Measurements from ENCODE around the gene RBM45.
A peak's percentile ranks its signal among the peaks of the same experiment; 100 is the strongest.
"Not testable (repeated sequence)": the region's sequence is repeated elsewhere in the genome, so short reads cannot be mapped to it uniquely, and the experiment has no call there.

Gene RBM45, protein sequence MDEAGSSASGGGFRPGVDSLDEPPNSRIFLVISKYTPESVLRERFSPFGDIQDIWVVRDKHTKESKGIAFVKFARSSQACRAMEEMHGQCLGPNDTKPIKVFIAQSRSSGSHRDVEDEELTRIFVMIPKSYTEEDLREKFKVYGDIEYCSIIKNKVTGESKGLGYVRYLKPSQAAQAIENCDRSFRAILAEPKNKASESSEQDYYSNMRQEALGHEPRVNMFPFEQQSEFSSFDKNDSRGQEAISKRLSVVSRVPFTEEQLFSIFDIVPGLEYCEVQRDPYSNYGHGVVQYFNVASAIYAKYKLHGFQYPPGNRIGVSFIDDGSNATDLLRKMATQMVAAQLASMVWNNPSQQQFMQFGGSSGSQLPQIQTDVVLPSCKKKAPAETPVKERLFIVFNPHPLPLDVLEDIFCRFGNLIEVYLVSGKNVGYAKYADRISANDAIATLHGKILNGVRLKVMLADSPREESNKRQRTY

DNA sequence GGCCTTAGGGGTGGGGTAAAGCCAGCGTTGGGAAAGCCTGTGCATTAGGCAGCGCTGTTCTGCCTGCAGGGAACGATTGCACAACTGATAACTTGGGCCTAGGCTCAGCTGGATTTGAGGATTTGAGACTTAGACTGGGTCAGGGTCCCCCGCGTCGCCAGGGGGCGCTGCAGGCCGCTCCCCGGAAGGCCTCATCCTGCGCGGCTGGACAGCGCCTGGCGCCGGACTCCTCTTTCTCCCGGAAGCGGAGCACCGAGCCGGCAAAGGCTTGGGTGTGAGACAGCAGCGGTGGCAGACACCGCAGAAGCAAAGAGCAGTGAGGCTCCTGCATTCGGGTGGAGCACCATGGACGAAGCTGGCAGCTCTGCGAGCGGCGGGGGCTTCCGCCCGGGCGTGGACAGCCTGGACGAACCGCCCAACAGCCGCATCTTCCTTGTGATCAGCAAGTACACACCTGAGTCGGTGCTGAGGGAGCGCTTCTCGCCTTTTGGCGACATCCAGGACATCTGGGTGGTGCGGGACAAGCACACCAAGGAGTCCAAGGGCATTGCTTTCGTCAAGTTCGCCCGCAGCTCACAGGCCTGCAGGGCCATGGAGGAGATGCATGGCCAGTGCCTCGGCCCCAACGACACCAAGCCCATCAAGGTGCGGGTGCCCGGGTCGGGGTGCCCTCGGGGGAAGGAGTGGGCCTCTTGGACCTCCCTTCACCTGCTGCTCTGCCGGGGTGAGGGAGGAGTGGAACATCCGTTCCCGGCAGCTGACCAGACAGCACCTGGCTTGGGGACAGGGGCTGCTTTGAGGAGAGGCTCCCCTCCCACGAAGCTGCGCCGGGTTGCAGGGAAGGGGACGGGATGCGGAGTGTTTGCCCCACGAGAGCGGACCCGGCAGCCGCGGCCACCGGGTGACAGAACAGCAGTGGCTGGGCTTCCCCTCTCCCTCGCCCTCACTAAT, at the start of gene RBM45:
TSS of gene RBM45 (plus strand) at position 236 of the 951 bp plus-strand sequence. CDS start at position 346, 110 bp downstream.
- peak; percentile 96 for DNase-seq

DNA sequence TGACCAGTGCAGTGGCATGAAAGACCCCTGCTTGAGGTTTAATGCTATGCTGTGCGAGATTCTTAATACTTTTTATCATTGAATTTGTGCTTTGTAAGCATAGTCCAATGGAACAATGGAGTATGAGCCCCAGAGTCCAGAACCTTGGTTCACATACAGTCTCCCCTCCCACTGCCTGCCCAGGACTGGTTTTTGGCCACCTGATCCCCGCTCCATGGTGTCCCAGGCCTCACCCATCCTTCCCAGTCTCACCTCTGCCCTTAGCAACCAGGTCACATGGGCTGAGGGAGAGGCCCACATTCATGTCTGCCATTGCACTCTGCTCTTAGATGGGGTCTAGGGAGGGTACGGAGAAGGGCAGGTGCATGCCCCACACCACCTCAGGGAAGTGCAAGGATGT, 45.9 kb upstream of the RBM45 start:
- DNase-seq, result no peak

DNA sequence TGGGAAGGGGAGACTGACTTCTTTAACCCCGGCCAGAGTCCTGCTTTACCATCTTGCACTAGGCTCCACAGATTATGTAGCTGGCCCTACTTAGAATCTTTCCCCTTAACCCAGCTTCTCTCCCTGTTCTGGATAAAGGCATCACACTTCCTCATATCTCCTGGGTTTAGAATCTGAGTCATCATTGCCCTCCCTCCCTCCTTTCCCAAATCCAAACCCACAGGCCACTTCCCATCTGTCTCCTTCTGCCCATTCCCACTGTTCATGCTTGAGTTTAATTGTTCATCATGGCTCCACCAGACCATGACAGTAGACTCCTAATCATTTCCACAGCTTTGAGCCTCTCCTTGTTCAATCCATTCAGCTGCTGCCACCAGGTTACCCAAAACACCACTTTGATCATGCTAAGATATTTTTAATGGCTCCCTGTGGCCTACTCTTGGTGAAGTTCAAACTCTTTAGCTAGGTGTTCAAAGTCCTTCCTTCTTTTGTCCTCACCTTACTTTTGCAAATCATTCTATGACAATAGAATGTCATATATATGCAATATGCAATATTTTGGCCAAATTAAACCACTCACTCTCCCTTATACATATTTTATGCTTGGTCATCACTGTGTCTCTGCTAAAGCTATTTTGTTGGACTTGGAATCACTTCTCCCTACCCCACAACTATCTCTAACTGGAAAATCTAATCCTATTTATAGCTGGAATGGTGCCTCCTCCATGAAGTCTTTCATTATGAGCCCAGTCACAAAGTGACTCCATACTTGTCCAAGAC, 45.2 kb upstream of the RBM45 start:
- no peak for DNase-seq

DNA sequence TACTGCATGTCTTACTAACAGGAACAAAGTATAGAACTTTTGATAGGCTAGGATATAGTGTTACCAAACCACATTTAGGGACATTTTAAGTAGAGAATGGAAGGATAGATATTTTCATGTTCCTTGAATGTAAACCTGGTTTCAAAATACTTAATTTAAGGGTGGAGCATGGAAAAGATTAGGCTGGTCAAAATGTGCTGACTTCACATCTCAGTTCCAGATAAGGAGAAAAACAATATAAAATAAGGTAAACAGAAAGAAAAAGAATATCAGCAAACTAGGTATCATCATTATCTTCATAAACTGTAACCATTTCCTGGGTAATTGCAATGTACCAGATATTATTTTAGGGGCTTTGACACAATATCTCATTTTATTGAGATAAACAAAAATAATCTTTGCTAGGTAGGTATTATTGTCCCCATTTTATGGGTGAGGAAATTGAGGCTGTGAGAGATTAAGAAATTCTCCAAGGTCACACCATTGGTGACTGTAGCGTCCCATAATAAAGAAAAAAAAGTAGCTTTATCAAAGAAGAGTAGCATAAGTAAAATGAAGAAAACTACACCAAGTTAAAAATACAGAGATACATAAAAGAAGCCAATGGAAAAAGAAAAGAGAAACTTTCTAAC, 43.3 kb upstream of the RBM45 start:
- no peak for DNase-seq

DNA sequence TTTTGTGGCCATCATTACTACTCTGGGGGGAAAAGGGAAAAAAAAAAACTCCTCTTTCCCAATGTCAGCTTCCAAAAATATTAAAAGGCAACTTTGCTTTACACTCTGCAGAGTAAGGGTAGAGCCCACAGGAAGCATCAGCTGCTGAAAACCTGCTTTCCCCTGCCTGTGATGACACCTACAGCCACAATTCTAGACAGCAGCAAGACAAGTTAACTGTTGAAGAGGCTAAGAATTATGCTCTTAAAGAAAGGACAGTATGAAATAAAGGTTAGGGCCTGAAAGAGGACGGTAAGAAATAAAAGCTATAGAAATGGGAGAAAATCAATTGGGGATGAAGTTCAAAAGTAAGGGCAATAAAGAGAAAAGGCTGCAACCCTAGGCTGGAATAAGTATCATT, 42.7 kb upstream of the RBM45 start:
- no peak for DNase-seq

DNA sequence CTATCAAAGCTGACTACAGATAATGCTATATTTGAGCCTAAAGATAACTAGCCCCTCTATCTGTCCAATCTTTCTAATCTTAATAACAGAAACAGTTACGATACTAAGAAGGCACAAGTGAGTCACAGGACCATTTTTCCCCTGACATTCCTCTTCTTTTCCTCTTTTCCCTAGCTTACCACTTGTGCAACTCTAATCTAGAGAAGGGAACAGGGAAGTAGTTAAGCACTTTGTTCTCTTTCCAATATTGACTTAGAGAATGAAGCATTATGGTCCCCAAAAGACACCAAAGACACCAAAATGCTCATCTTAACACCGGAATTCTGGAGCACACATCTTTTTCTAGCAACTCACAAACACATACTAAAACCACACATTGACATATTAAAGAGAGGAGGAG, 41.4 kb upstream of the RBM45 start:
- DNase-seq, result no peak

DNA sequence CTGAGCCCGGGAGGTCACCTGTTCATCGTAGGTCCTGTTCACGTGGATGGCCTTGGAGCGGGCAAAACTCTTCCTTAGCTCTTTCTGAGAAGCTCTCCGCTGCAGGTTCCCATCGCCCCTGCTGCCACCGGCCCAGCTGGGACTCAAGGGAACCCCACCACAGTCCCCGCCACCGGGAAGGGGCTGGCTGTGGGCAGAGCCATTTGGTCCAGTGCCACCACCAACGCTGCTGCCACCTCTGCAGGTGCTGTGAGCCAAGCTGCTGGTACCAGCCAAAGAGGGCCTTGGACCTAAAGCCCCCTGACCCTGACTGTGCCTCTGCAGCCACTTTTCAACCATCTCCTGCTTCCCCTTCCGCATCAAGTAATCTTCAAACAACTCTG, 40.2 kb upstream of the RBM45 start:
- DNase-seq, result no peak

DNA sequence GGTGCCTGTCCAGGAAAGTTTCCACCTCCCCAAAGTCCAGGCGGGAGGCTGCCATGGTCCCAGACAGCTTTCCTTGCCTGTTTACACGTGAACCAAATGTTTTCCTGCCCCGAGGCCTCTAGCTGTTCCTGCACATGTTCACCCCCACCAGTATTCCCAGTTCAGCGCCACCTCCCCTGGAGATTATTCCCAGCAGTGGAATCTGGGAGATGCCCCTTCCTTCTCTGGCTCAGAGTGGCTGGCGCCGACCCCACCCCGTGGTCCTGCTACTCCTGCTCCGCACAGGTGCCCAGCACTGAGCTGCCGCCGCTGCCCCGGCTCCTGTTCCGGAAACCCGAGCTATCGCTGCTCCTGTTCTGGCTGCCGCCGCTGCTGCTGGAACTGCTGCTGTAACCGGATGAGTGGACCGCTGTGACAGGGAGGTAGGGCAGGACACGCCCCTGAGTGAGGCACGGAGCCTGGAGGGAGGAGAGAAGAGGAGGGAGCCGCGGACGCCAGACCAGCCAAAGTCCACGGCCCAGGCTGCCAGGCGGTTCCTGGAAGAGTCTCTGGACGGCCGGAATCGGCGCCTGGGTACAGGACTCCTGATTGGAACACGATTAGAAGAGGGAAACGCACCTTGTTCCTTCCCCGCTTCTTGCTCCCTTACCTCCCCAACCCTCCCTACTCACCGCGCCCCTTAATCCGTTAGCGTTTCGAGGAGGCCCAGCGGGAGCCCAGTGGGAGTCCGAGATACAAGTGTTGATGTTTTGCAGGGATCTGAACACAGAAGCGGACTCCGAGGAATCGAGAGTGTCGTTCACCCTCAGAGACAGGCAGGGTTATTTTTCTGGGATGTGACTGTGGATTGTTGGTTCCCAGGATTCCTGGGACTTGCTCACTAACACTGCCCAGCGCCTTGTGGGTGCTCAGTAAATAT, 39.6 kb upstream of the RBM45 start, which contains the start of gene PDE11A:
TSS of gene PDE11A (minus strand) at position 395 of the 919 bp plus-strand sequence. CDS start at position 55, 340 bp downstream.
- peak; percentile 69 for DNase-seq

DNA sequence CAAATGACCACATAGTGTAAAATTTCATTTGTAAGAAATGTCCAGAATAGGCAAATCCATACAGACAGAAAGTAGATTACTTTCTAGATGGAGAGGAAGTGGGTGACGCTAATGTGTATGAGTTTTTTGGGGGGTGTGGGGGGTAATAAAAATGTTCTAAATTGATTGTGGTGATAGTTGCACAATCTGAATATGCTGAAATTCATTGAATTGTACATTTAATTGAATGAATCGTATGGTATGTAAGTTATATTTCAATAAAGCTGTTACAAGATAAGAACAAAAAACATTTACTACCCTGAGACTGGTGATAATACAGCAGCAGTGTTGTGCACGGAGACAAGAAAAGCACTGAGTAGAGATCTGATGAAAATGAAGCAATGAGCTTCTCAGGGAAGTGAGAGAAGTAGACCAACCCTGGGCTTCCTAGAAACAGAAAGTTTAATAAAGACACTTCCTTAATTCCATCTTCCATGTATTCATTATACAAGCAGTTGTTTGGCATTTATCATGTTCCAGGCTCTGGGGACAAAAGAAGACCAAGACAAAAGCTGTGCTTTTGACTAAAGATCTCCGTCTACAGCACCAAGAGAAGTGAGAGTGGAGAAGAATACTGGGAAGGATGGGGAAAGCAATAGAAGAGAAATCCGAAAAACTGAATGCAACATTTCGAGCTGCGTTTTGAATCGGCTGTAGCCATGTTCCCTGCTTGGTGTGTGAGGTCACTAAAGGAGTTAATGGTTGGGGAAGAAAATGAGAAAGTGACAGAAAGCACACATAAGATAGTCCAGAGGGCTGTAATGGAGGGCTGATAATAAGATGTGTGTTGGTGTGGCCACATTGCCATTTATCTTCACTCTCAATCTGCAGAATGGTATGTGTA, 37.9 kb upstream of the RBM45 start:
- no peak for DNase-seq

DNA sequence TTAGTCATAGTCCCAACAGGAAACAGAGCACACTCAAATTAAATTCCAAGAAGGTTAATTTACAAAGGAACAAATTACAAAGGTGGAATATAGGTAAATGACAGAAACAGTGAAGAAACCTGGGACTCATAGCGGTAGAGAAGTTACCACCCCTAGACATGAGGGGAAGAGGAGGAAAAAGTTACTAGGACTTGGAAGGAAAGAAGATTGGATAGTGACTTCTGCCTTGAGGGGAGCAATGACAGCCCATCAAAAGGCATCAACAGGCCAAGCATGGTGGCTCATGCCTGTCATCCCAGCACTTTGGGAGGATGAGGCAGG, 37.3 kb upstream of the RBM45 start:
- DNase-seq, result no peak

DNA sequence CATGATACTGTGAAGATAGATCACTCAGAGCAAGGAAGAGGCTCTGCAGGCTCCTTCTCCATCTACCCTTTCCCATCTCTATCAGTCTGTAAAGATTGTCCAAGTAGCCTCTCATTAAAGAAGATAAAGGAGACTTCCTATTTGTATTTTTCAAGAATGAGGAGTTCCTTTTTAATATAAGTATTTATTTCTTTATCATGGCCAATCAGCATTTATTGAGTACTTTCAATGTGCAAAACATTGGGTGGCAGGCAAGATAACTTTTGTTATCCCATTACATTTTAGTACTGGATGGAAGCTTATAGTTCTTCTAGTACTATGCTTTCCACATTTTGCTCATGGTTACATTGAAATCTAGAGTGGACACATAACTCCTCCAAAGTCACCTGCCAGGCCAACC, 36.1 kb upstream of the RBM45 start:
- DNase-seq, result no peak

DNA sequence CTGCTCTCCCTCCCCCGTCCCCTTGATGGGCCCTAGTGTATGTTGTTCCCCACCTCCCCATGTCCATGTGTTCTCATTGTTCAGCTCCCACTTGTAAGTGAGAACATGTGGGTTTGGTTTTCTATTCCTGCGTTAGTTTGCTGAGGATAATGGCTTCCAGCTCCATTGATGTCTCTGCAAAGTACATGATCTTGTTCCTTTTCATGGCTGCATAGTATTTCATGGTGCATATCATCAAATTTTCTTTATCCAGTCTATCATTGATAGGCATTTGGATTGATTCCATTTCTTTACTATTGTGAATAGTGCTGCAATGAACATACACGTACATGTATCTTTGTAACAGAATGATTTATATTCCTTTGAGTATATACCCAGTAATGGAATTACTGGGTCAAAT, 33.0 kb upstream of the RBM45 start:
- DNase-seq, result not testable (repeated sequence)

DNA sequence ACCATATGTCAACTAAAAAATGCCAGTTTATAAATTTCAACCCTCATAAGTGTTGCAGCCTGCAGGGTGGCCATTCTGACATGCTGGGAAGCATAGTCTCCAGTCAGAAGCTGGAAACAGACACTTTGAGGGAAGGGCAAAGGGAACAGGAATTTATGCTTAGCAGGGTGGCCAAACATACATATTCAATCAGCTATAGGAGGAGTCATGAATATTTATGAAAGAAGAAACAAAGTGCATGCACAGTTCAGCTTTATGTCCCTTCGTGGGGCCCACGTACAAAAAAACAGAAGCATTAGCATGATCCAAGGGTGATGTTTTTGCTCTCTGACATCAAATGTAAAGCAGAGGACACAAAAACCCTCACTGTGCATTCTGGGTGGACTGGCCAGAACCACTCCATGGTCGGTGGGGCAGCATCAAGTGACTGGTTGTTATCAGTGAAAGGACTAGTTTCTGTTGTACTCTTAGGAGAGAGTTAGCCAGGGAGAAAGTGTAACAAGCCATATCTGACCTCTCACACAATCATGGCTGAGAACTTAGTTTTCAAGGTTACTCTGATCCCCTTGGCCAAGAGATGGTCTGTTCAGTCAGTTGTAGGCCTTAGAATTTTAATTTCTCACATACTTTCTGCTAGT, 29.7 kb upstream of the RBM45 start:
- no peak for DNase-seq

DNA sequence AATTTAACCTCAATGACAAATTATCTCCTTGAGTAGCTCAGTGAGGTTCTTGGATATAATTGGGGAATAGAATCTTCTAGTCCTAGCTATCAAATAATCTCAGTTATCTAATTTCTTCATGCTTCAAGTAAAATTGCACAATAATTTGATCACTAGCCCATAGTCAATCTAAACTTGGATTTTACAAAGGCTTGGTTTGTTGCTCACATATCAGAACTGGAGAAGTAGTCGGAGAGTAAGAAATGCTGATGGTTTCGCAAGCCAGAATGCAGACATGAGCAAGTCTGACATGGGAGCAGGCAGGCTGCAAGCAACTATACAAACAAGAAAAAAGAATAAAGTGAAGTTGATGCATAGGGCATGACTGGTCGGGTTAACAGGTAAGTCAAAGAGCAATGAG, 28.0 kb upstream of the RBM45 start:
- DNase-seq, result no peak

DNA sequence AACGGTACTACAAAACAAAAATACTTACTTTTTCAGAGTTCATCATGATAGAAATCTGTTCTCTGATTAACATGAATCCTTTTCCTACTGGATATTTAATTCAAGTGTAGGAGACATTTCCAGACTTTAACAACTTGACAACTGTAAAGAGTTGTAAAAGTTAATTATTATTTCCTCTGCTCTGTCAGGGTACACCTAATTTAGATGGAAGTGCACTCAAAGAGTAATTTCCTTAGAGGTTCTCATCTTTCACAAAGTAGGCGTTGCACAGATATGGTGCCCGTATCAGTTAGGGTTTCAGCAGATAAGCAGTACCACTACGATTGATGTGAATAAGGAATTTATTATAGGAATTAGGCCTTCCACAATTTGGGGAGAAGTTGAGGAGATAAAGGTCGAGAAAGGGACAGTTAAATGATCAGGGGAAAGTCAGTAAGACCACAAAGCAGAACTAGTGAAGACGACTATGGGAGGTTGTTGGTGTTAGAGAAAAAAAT, 23.4 kb upstream of the RBM45 start:
- DNase-seq, result no peak

DNA sequence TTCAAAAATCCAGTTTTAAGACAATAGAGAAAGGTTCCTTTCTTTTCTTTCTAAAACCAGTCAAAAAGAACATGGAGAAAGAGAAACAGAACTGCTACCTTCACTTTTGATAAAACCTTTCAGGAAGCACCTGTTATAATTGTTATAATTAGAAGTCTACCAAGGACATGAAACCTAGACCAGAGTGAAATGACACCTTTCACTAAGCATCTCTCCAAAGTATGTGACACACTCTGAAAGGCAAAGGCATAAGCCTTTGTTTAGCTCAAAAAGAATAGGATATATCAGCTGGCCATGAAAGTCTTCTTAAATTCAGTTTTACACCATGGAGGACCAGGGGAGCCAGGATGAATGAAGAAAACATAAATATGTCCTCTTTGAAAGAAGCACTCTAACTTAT, 18.8 kb upstream of the RBM45 start:
- no peak for DNase-seq

DNA sequence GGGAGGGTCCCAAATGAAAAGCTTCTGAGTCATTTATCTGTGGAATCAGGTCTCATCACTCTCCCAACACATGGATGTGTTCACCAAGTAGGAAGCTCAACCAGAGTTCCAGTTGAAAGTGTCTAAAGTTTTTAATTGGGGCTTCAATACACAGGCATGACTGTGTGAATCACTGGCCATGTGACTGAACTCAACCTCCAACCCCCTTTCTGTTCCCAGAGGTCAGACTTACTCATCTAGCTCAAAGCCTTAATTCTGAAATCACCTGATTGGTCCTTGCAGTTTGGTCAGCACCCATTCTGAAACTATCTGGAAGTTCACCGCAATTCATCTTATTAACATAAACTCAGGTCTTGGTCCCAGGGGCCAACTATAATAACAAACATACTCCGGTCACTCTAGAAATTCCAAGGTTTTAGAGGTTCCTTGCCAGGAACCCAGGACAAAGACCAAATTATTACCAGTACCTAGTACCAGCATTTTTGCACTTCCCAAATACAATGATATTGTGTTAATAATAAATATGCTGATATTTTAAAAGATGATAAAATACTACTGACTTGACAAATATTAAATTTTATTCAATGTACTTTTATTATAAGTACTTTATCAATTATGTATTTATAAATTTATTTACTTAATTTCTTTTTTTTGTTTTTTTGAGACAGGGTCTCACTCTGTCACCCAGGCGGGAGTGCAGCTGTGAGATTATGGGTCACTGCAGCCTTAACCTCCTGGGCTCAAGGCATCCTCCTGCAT, 10.7 kb upstream of the RBM45 start:
- no peak for DNase-seq

DNA sequence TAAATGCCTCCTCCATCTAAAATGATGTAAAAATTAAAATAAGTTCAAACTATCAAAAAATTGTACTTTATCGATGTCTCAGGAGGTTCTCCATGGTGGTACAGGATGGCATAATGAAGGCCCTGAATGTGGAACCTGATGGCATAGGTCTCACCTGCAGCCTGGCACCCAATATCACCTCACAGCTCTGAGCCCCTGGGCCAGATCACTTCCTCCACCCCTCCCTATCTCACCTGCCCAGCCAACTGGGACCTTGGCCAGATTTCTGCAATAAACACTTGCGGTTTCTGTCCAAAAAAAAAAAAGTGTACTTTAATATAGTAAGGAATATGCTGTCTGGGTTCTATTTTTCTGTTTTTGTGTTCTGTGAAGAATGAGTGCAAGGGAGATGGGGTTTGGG, 6.7 kb upstream of the RBM45 start:
- no peak for DNase-seq

DNA sequence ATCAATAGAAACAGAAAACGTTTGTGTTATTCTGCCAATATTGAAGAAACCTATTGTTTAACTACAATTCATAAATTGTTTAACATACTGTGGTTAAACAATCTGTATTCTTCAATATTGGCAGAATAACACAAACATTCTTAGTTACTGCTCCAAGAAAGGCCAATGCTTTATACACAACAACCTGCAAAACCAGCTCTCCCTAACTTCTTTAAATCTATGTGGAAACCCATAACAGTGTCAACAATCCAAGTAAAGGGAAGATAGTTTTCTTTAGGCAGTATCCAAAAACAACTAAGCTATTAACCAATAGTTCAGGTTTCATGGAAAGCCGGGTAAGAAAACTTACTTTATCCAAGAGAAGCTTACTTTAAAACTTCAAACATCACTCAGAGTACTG, 6.2 kb upstream of the RBM45 start:
- DNase-seq, result no peak

Data from activated CD8-positive, alpha-beta memory T cell treated with anti-CD3 and anti-CD28 coated beads, Interleukin-2, amount 50 U/mL, for 48 hours (primary cell).